H9 (cell line): ENCODE data around the gene AQP2. TPM values are rescaled to one million over a fixed set of nuclear protein-coding genes. Genes with fewer than 3 reads are reported as not detected.

Experiments
- DNase-seq: peaks from one replicate; pipeline ENCODE4 v3.0.0-alpha.2; 2017
- H2AFZ ChIP-seq: one replicate; pipeline ENCODE4 v1.6.1; 2013; ENCODE audit warnings: mild to moderate bottlenecking, low read length, control low read depth, moderate library complexity
- H2AK5ac ChIP-seq: 2 replicates; pipeline ENCODE4 v1.6.1; 2013; ENCODE audit warnings: low read length, control low read depth, mixed read lengths; ENCODE audit not compliant: insufficient read length
- H2BK120ac ChIP-seq: one replicate; pipeline ENCODE4 v1.6.1; 2013; ENCODE audit warnings: low read depth, mild to moderate bottlenecking, low read length, control low read depth, inconsistent platforms; ENCODE audit not compliant: poor library complexity, severe bottlenecking
- H2BK12ac ChIP-seq: 2 replicates; pipeline ENCODE4 v1.6.1; 2013; ENCODE audit warnings: low read length, control low read depth, mixed read lengths, low read depth; ENCODE audit not compliant: insufficient read length
- H2BK15ac ChIP-seq: 2 replicates; pipeline ENCODE4 v1.6.1; 2013; ENCODE audit warnings: low read depth, low read length, control low read depth
- H2BK20ac ChIP-seq: one replicate; pipeline ENCODE4 v1.6.1; 2013; ENCODE audit warnings: low read depth, mild to moderate bottlenecking, low read length, control low read depth, inconsistent platforms; ENCODE audit not compliant: poor library complexity, severe bottlenecking
- H2BK5ac ChIP-seq: 2 replicates; pipeline ENCODE4 v1.6.1; 2013; ENCODE audit warnings: low read length, control low read depth, mixed read lengths; ENCODE audit not compliant: insufficient read length
- H3K14ac ChIP-seq: 2 replicates; pipeline ENCODE4 v1.6.1; 2013; ENCODE audit warnings: low read length, control low read depth; ENCODE audit not compliant: insufficient read depth
- H3K18ac ChIP-seq: 2 replicates; pipeline ENCODE4 v1.6.1; 2013; ENCODE audit warnings: low read depth, mild to moderate bottlenecking, mixed read lengths, low read length, control low read depth; ENCODE audit not compliant: insufficient read length
- H3K23ac ChIP-seq: 2 replicates; pipeline ENCODE4 v1.6.1; 2013; ENCODE audit warnings: low read length, control low read depth, mixed read lengths, low read depth; ENCODE audit not compliant: insufficient read length
- H3K23me2 ChIP-seq: 2 replicates; pipeline ENCODE4 v1.6.1; 2013; ENCODE audit warnings: low read depth, mild to moderate bottlenecking, mixed read lengths, low read length, control low read depth; ENCODE audit not compliant: insufficient read length, poor library complexity, severe bottlenecking
- H3K27ac ChIP-seq: 2 replicates; pipeline ENCODE4 v1.5.1; 2013; ENCODE audit warnings: low read length, control low read depth, mixed read lengths, low read depth; ENCODE audit not compliant: insufficient read length
- H3K27me3 ChIP-seq: 2 replicates; pipeline ENCODE4 v1.6.1; 2013; ENCODE audit warnings: low read length, control low read depth, inconsistent platforms; ENCODE audit not compliant: insufficient read depth
- H3K4ac ChIP-seq: 2 replicates; pipeline ENCODE4 v1.6.1; 2013; ENCODE audit warnings: low read depth, mild to moderate bottlenecking, control low read depth, inconsistent platforms, low read length, moderate library complexity
- H3K4me1 ChIP-seq: 2 replicates; pipeline ENCODE4 v1.6.1; 2013; ENCODE audit warnings: low read length, control low read depth, inconsistent platforms; ENCODE audit not compliant: insufficient read depth
- H3K4me2 ChIP-seq: 2 replicates; pipeline ENCODE4 v1.6.1; 2013; ENCODE audit warnings: low read length, control low read depth, mixed read lengths; ENCODE audit not compliant: insufficient read length, insufficient read depth
- H3K56ac ChIP-seq: 2 replicates; pipeline ENCODE4 v1.6.1; 2013; ENCODE audit warnings: low read depth, mild to moderate bottlenecking, mixed read lengths, low read length, control low read depth; ENCODE audit not compliant: insufficient read length
- H3K79me1 ChIP-seq: 2 replicates; pipeline ENCODE4 v1.6.1; 2013; ENCODE audit warnings: low read depth, mild to moderate bottlenecking, moderate library complexity, low read length, control low read depth, inconsistent platforms; ENCODE audit not compliant: insufficient read depth, poor library complexity, severe bottlenecking
- H3K79me2 ChIP-seq: 2 replicates; pipeline ENCODE4 v1.6.1; 2013; ENCODE audit warnings: low read length, control low read depth, inconsistent platforms; ENCODE audit not compliant: insufficient read depth
- H3K9ac ChIP-seq: 2 replicates; pipeline ENCODE4 v1.6.1; 2013; ENCODE audit warnings: low read length, control low read depth, mixed read lengths; ENCODE audit not compliant: insufficient read length; ENCODE audit errors: extremely low read depth
- H3K9me3 ChIP-seq: one replicate; pipeline ENCODE4 v1.6.1; 2013; ENCODE audit warnings: low read depth, low read length, inconsistent platforms; ENCODE audit not compliant: control insufficient read depth
- H3T11ph ChIP-seq: one replicate; pipeline ENCODE4 v1.6.1; 2013; ENCODE audit warnings: mild to moderate bottlenecking, low read length, control low read depth, inconsistent platforms
- H4K20me1 ChIP-seq: one replicate; pipeline ENCODE4 v1.6.1; 2013; ENCODE audit not compliant: control insufficient read depth, insufficient read length, insufficient read depth
- H4K5ac ChIP-seq: 2 replicates; pipeline ENCODE4 v1.6.1; 2013; ENCODE audit warnings: low read depth, mild to moderate bottlenecking, mixed read lengths, low read length, control low read depth; ENCODE audit not compliant: insufficient read length
- H4K8ac ChIP-seq: replicated peaks from 2 replicates; pipeline ENCODE4 v1.6.1; 2013; ENCODE audit warnings: low read length, control low read depth, mixed read lengths, low read depth; ENCODE audit not compliant: insufficient read length
- H4K91ac ChIP-seq: 2 replicates; pipeline ENCODE4 v1.6.1; 2013; ENCODE audit warnings: low read depth, mild to moderate bottlenecking, moderate library complexity, mixed read lengths, low read length, control low read depth; ENCODE audit not compliant: insufficient read length
- H3K27ac Mint-ChIP-seq, 3 experiments: 2 replicates in 2 of 3; 3 replicates in 1 of 3; pipeline ENCODE4 v1.8.0; 2020 to 2021; ENCODE audit warnings: mixed read lengths in 3 of 3, mild to moderate bottlenecking in 1 of 3, moderate library complexity in 1 of 3
- H3K27me3 Mint-ChIP-seq: 2 replicates; pipeline ENCODE4 v1.8.0; 2021; ENCODE audit warnings: low read depth, mild to moderate bottlenecking, moderate library complexity, mixed read lengths
- H3K36me3 Mint-ChIP-seq, 3 experiments: 2 replicates in 2 of 3; 3 replicates in 1 of 3; pipeline ENCODE4 v1.8.0; 2020 to 2021; ENCODE audit warnings: low read depth in 3 of 3, mixed read lengths in 3 of 3; ENCODE audit not compliant: insufficient read depth in 1 of 3
- H3K4me1 Mint-ChIP-seq, 2 experiments: 2 replicates each; pipeline ENCODE4 v1.8.0; 2020; ENCODE audit warnings: mixed read lengths in 2 of 2
- H3K4me3 Mint-ChIP-seq, 2 experiments: 2 replicates in 1 of 2; 3 replicates in 1 of 2; pipeline ENCODE4 v1.8.0; 2020 to 2021; ENCODE audit warnings: mild to moderate bottlenecking in 2 of 2, mixed read lengths in 2 of 2, moderate library complexity in 1 of 2
- H3K9me3 Mint-ChIP-seq, 2 experiments: 2 replicates in 1 of 2; 3 replicates in 1 of 2; pipeline ENCODE4 v1.8.0; 2020; ENCODE audit warnings: mild to moderate bottlenecking in 2 of 2, mixed read lengths in 2 of 2, moderate library complexity in 1 of 2
- CTCF ChIP-seq: fragments of 200-600 bp; sonication (generic); conservative IDR thresholded peaks from 3 replicates; pipeline ENCODE4 v1.8.0; 2021; ENCODE audit warnings: antibody characterized with exemption, mild to moderate bottlenecking
- WGBS: extraction: QIAGEN DNeasy Blood & Tissue Kit; methylation state at CpG from one replicate; pipeline ENCODE4 v1.1.7; 2013; ENCODE audit warnings: missing lambda C conversion rate, low lambda C conversion rate, mixed read lengths; ENCODE audit not compliant: insufficient read length; ENCODE audit errors: extremely low coverage; 5-methylcytosine and 5-hydroxymethylcytosine counted together
- total RNA-seq: library from RNA; stranded (reverse); gene quantifications from 2 replicates; pipeline ENCODE4 v1.2.1, GENCODE V29; 2021

Gene AQP2
- total RNA-seq, 1 experiment from 2014 or later: not detected

GRCh38 chr12:49939707-49940106 lies 10.8 kb upstream of the AQP2 start:
- H2BK20ac ChIP-seq: no peak overlapping the region
- no peak overlapping the region for H3K23ac ChIP-seq
- H3K27me3 Mint-ChIP-seq: peaks cover 17% of the 10 kb centered on the region
- no peak overlapping the region for H2BK15ac ChIP-seq
- no peak overlapping the region for H2AFZ ChIP-seq
- no peak overlapping the region for H4K8ac ChIP-seq
- H3K23me2 ChIP-seq: no peaks in the 10 kb centered on the region
- H3K79me1 ChIP-seq: no peaks in the 10 kb centered on the region
- no peak overlapping the region for H3K9ac ChIP-seq
- no peak overlapping the region for H3K4ac ChIP-seq
- H3K4me2 ChIP-seq: no peak overlapping the region
- H3K4me1 ChIP-seq: no peaks in the 10 kb centered on the region
- H3K18ac ChIP-seq: no peak overlapping the region
- no peak overlapping the region for H3K27ac ChIP-seq
- H3K79me2 ChIP-seq: no peaks in the 10 kb centered on the region
- no peak overlapping the region for H4K5ac ChIP-seq
- no peak overlapping the region; the same call in 1 of the 2 replicates for H3K14ac ChIP-seq
- no peak for TF ChIP-seq CTCF
- no peak overlapping the region for H4K91ac ChIP-seq
- H2BK5ac ChIP-seq: no peak overlapping the region
- H3K27ac Mint-ChIP-seq: no peak overlapping the region
- no peaks in the 10 kb centered on the region for H4K20me1 ChIP-seq
- H2AK5ac ChIP-seq: no peak overlapping the region
- H2BK120ac ChIP-seq: no peak overlapping the region
- no peaks in the 10 kb centered on the region for H3K9me3 Mint-ChIP-seq
- peaks cover 14 to 31% of the 10 kb centered on the region in 2 experiments for H3K4me1 Mint-ChIP-seq
- H2BK12ac ChIP-seq: no peak overlapping the region
- peak; percentile 27 for DNase-seq
- H3T11ph ChIP-seq: no peak overlapping the region
- no peaks in the 10 kb centered on the region for H3K27me3 ChIP-seq
- H3K9me3 ChIP-seq: no peaks in the 10 kb centered on the region
- H3K36me3 Mint-ChIP-seq: no peaks in the 10 kb centered on the region; a peak in 1 of 7 replicates
- no CpG with 5 or more reads among the region's 1 CpG for WGBS
- H3K4me3 Mint-ChIP-seq: no peak overlapping the region
- no peak overlapping the region for H3K56ac ChIP-seq
